A549 (cell line): ENCODE results near the gene CXCL14. TPM values are rescaled to one million over a fixed set of nuclear protein-coding genes. Genes with fewer than 3 reads are reported as not detected.

ENCODE experiments used
- ATAC-seq, 2 experiments: fragments of 200-7000 bp in 1 of 2; fragments of >200 bp in 1 of 2; cut with Nextera tagmentation in 1 of 2; cut with Tn5 transposase in 1 of 2; 3 replicates each; pipeline versions ENCODE4 v1.8.0 to v1.9.1; 2018 to 2020; ENCODE audit warnings: mild to moderate bottlenecking in 1 of 2, moderate library complexity in 1 of 2
- CTCF ChIA-PET: fragments of 300-600 bp; sonication (Branson Sonifier 250); formaldehyde crosslinking; extraction: SDS; loops from one replicate; lab custom pipeline; 2021; ENCODE audit warnings: antibody characterized with exemption, inconsistent platforms; lab: Yijun Ruan, JAX
- POLR2A ChIA-PET: fragments of 350-600 bp; formaldehyde crosslinking; extraction: SDS; loops from one replicate; lab custom pipeline; 2021; ENCODE audit warnings: antibody characterized with exemption, inconsistent platforms; lab: Yijun Ruan, JAX
- DNase-seq, 2 experiments: peaks; one replicate each; pipeline versions ENCODE4 v3.0.0 to v3.0.0-alpha.2; 2011 to 2016; ENCODE audit warnings: low read depth in 1 of 2, low spot score in 1 of 2
- FAIRE-seq: peaks from 2 replicates; lab custom pipeline; 2011; peaks lifted over from hg19 to GRCh38; lab: Jason Lieb, UNC
- H3K27ac ChIP-seq, 2 experiments: fragments of >200 bp; sonication (Bioruptor Twin); formaldehyde crosslinking; 3 replicates each; pipeline ENCODE4 v1.5.1; 2016 to 2017
- H3K4me1 ChIP-seq: fragments of >200 bp; sonication (Bioruptor Twin); formaldehyde crosslinking; 3 replicates; pipeline ENCODE4 v1.6.1; 2016
- H3K4me2 ChIP-seq: fragments of >200 bp; sonication (Bioruptor Twin); formaldehyde crosslinking; 3 replicates; pipeline ENCODE4 v1.6.1; 2016
- H3K4me3 ChIP-seq: fragments of >200 bp; sonication (Bioruptor Twin); formaldehyde crosslinking; 3 replicates; pipeline ENCODE4 v1.5.1; 2016
- H3K9me3 ChIP-seq: fragments of >200 bp; sonication (Bioruptor Twin); formaldehyde crosslinking; 3 replicates; pipeline ENCODE4 v1.6.1; 2016
- EHMT2 ChIP-seq: fragments of 200-600 bp; sonication (generic); IDR thresholded peaks from 2 replicates; pipeline ENCODE4 v1.6.1; 2016; ENCODE audit warnings: antibody characterized with exemption, low read depth, mild to moderate bottlenecking, moderate library complexity
- ESRRA ChIP-seq: fragments of 150-350 bp; IDR thresholded peaks from 2 replicates; pipeline ENCODE4 v1.6.1; 2014; ENCODE audit warnings: mild to moderate bottlenecking, low read length, borderline replicate concordance
- HDAC2 ChIP-seq: fragments of 200-600 bp; sonication (generic); IDR thresholded peaks from 2 replicates; pipeline ENCODE4 v1.6.1; 2016
- HEYL ChIP-seq: fragments of 250-450 bp; sonication (Bioruptor Pico); IDR thresholded peaks from 2 replicates; pipeline ENCODE4 v1.8.0; 2021; ENCODE audit warnings: mild to moderate bottlenecking, moderate library complexity
- RAD21 ChIP-seq, 2 experiments: fragments of >200 bp in 1 of 2; sonication (Bioruptor Twin) in 1 of 2; formaldehyde crosslinking in 1 of 2; IDR thresholded peaks in 1 of 2; conservative IDR thresholded peaks in 1 of 2; 2 replicates in 1 of 2; 3 replicates in 1 of 2; pipeline ENCODE4 v1.6.1; 2012 to 2018; ENCODE audit warnings: inconsistent platforms in 1 of 2
- SMC3 ChIP-seq: fragments of >200 bp; sonication (Bioruptor Twin); formaldehyde crosslinking; IDR thresholded peaks from 3 replicates; pipeline ENCODE4 v1.6.1; 2018; ENCODE audit warnings: inconsistent platforms
- TP53 ChIP-seq: fragments of 250-450 bp; sonication (Bioruptor Pico); IDR thresholded peaks from 2 replicates; pipeline ENCODE4 v1.5.0; 2021; ENCODE audit warnings: mild to moderate bottlenecking, moderate library complexity
- ZFP36 ChIP-seq: fragments of 450-650 bp; IDR thresholded peaks from 2 replicates; pipeline ENCODE4 v1.6.1; 2014; ENCODE audit warnings: borderline replicate concordance; ENCODE audit not compliant: partially characterized antibody
- WGBS: methylation state at CpG from one replicate; pipeline ENCODE4 v1.1.6; 2017; ENCODE audit errors: missing lambda C conversion rate; 5-methylcytosine and 5-hydroxymethylcytosine counted together
- polyA plus RNA-seq, 4 experiments: library from polyadenylated mRNA; depleted of rRNA in 3 of 4; stranded (reverse); fragments of >200 nt; fragmentation: RNase III in 1 of 4; extraction: RNeasy Plus Mini Kit Qiagen cat#74134 plus additional on column Dnase treatment in 1 of 4; gene quantifications; 2 replicates in 3 of 4; 3 replicates in 1 of 4; pipeline ENCODE4 v1.2.3, GENCODE V29; 2011 to 2017
- TF ChIP-seq, protein P1 (sequence below): fragments of 250-450 bp; sonication (Bioruptor Pico); IDR thresholded peaks from 2 replicates; pipeline ENCODE4 v1.5.0; 2020; ENCODE audit warnings: low read depth, mild to moderate bottlenecking, moderate library complexity
- TF ChIP-seq, protein P2 (sequence below): fragments of 450-650 bp; IDR thresholded peaks from 2 replicates; pipeline ENCODE4 v1.6.1; 2014; ENCODE audit warnings: antibody characterized with exemption
- TF ChIP-seq, protein P3 (sequence below): fragments of >200 bp; sonication (Bioruptor Twin); formaldehyde crosslinking; IDR thresholded peaks from 2 replicates; pipeline ENCODE4 v1.6.1; 2016
- TF ChIP-seq, protein P4 (sequence below): fragments of 200-600 bp; sonication (generic); IDR thresholded peaks from 2 replicates; pipeline ENCODE4 v1.6.1; 2016; ENCODE audit warnings: antibody characterized with exemption, mild to moderate bottlenecking, moderate library complexity
- TF ChIP-seq, protein P5 (sequence below): fragments of >200 bp; sonication (Bioruptor Twin); formaldehyde crosslinking; IDR thresholded peaks from 3 replicates; pipeline ENCODE4 v1.5.1; 2016

Gene CXCL14
- polyA plus RNA-seq, 2 of the 4 experiments (the other 2 are of a cell fraction), result 0.12 TPM; not detected in 1

DNA sequence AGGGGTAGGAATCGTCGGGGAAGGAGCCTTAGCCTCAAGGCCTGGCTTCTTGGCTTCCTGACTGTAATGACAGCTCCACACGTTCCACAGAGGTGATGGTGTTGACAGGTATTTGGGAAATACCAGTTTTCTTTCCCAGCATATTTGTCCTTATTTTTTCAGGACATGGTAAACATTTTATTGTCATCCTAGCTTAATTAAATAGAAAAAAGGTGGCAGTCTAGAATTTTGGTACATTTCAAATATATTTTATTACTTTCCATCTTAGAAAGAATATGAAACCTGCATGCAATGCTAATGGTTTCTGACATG, 8.4 kb downstream of the CXCL14 start:
- no peak overlapping the region for H3K4me2 ChIP-seq
- ChIA-PET CTCF (interaction anchor here (0.6 to 34.8 kb wide), 14 partner anchors 10 to 488 kb away, joined by 3 to 1932 read pairs (median 4); partner anchors contain the start of genes DCANP1 and TIFAB), POLR2A (no interaction called here)
- H3K4me3 ChIP-seq, result no peak overlapping the region
- 6% methylated on average over 3 of the region's 3 CpGs for WGBS
- ATAC-seq, result no peak
- TF ChIP-seq, protein P1, sequence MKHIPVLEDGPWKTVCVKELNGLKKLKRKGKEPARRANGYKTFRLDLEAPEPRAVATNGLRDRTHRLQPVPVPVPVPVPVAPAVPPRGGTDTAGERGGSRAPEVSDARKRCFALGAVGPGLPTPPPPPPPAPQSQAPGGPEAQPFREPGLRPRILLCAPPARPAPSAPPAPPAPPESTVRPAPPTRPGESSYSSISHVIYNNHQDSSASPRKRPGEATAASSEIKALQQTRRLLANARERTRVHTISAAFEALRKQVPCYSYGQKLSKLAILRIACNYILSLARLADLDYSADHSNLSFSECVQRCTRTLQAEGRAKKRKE (CRISPR knock-in tag), result no peak
- TF ChIP-seq, all 56 proteins: peak for 0
- Histone ChIP-seq H3K9me3 (no peaks in the 10 kb centered on the region), H3K4me1 (no peaks in the 10 kb centered on the region), H3K27ac (no peak overlapping the region)
- DNase-seq, result no peak
- FAIRE-seq, result no peak

DNA sequence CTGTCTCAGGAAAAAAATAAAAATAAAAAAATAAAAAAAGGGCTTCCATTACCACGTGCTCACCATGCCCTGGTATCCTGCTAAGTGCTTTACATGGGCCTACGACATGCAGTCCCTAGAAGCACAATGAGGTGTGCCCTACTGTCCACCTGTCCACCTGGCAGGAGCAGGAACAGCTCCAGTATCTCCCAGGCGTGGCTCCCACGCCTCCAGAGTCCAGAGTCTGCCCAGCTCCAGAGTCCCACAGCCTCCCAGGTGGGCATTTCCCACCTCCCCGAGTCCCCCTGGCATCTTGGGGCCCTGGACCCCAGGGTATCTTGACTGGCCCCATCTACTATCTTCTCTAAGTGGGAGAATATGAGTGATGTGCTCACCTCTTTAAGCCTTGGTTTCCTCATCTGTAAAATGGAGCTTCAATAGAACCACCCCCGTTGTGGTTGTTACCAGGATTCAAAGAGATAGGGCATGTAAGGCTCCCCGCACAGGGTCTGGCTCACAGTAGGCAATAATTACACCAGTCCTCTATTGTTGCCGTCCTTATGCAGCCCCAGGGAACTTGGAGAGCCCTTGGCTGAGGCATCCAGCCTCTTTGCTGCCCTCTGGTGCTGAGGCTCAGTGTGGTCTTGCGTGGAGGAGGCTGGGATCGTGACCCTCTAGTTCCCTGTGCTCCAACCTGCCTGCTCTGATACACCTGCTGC, 8.9 kb downstream of the CXCL14 start:
- ChIA-PET CTCF (interaction anchor here (0.7 to 34.8 kb wide), 20 partner anchors 9 to 488 kb away, joined by 3 to 1932 read pairs (median 4); partner anchors contain the start of genes CXCL14, DCANP1, SLC25A48 and TIFAB), POLR2A (no interaction called here)
- H3K4me2 ChIP-seq, result no peak overlapping the region
- H3K9me3 ChIP-seq, result no peaks in the 10 kb centered on the region
- ATAC-seq (peak; percentile 74 to 87), DNase-seq (peak; percentile 48 to 51), FAIRE-seq (no peak)
- H3K4me1 ChIP-seq, result no peaks in the 10 kb centered on the region
- 33% methylated on average over 10 of the region's 10 CpGs for WGBS
- H3K4me3 ChIP-seq, result no peak overlapping the region
- no peak overlapping the region for H3K27ac ChIP-seq
- TF ChIP-seq TP53 (CRISPR knock-in tag), result no peak
- TF ChIP-seq SMC3, result peak; percentile 52; the same call in 2 of the 3 replicates
- TF ChIP-seq, protein P2, sequence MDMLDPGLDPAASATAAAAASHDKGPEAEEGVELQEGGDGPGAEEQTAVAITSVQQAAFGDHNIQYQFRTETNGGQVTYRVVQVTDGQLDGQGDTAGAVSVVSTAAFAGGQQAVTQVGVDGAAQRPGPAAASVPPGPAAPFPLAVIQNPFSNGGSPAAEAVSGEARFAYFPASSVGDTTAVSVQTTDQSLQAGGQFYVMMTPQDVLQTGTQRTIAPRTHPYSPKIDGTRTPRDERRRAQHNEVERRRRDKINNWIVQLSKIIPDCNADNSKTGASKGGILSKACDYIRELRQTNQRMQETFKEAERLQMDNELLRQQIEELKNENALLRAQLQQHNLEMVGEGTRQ, result no peak
- TF ChIP-seq ZFP36, result no peak
- peak; percentile 28 to 37; a peak in 2 of 5 replicates for TF ChIP-seq RAD21 (conservative IDR thresholded peaks at IDR 0.05 in 1 of 2, IDR thresholded peaks at IDR 0.05 in 1 of 2)
- no peak for TF ChIP-seq EHMT2
- no peak for TF ChIP-seq ESRRA
- no peak for TF ChIP-seq HDAC2
- no peak for TF ChIP-seq HEYL (CRISPR knock-in tag)
- TF ChIP-seq, protein P3, sequence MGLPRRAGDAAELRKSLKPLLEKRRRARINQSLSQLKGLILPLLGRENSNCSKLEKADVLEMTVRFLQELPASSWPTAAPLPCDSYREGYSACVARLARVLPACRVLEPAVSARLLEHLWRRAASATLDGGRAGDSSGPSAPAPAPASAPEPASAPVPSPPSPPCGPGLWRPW, result no peak
- TF ChIP-seq, protein P4, sequence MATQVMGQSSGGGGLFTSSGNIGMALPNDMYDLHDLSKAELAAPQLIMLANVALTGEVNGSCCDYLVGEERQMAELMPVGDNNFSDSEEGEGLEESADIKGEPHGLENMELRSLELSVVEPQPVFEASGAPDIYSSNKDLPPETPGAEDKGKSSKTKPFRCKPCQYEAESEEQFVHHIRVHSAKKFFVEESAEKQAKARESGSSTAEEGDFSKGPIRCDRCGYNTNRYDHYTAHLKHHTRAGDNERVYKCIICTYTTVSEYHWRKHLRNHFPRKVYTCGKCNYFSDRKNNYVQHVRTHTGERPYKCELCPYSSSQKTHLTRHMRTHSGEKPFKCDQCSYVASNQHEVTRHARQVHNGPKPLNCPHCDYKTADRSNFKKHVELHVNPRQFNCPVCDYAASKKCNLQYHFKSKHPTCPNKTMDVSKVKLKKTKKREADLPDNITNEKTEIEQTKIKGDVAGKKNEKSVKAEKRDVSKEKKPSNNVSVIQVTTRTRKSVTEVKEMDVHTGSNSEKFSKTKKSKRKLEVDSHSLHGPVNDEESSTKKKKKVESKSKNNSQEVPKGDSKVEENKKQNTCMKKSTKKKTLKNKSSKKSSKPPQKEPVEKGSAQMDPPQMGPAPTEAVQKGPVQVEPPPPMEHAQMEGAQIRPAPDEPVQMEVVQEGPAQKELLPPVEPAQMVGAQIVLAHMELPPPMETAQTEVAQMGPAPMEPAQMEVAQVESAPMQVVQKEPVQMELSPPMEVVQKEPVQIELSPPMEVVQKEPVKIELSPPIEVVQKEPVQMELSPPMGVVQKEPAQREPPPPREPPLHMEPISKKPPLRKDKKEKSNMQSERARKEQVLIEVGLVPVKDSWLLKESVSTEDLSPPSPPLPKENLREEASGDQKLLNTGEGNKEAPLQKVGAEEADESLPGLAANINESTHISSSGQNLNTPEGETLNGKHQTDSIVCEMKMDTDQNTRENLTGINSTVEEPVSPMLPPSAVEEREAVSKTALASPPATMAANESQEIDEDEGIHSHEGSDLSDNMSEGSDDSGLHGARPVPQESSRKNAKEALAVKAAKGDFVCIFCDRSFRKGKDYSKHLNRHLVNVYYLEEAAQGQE, result no peak
- TF ChIP-seq, protein P5, sequence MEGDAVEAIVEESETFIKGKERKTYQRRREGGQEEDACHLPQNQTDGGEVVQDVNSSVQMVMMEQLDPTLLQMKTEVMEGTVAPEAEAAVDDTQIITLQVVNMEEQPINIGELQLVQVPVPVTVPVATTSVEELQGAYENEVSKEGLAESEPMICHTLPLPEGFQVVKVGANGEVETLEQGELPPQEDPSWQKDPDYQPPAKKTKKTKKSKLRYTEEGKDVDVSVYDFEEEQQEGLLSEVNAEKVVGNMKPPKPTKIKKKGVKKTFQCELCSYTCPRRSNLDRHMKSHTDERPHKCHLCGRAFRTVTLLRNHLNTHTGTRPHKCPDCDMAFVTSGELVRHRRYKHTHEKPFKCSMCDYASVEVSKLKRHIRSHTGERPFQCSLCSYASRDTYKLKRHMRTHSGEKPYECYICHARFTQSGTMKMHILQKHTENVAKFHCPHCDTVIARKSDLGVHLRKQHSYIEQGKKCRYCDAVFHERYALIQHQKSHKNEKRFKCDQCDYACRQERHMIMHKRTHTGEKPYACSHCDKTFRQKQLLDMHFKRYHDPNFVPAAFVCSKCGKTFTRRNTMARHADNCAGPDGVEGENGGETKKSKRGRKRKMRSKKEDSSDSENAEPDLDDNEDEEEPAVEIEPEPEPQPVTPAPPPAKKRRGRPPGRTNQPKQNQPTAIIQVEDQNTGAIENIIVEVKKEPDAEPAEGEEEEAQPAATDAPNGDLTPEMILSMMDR, result peak; percentile 50
